HFFc6 (cell line): ENCODE data around the gene COX10. TPM values are rescaled to one million over a fixed set of nuclear protein-coding genes. Genes with fewer than 3 reads are reported as not detected.

Experiments used
- DNase-seq: peaks from one replicate; pipeline ENCODE4 v3.0.0-alpha.2; 2018
- H3K27ac Mint-ChIP-seq: 2 replicates; pipeline ENCODE4 v1.8.0; 2020; ENCODE audit warnings: mild to moderate bottlenecking, mixed read lengths
- H3K27me3 Mint-ChIP-seq: 2 replicates; pipeline ENCODE4 v1.8.0; 2021; ENCODE audit warnings: mild to moderate bottlenecking, moderate library complexity, mixed read lengths; ENCODE audit not compliant: insufficient read depth
- H3K36me3 Mint-ChIP-seq: 2 replicates; pipeline ENCODE4 v1.8.0; 2021; ENCODE audit warnings: low read depth, mixed read lengths
- H3K4me1 Mint-ChIP-seq: 2 replicates; pipeline ENCODE4 v1.8.0; 2020; ENCODE audit warnings: low read depth, mixed read lengths
- H3K4me3 Mint-ChIP-seq: 2 replicates; pipeline ENCODE4 v1.8.0; 2020; ENCODE audit warnings: mild to moderate bottlenecking, moderate library complexity, mixed read lengths
- H3K9me3 Mint-ChIP-seq: 2 replicates; pipeline ENCODE4 v1.8.0; 2020; ENCODE audit warnings: mild to moderate bottlenecking, mixed read lengths
- CTCF ChIP-seq: fragments of 200-600 bp; sonication (generic); IDR thresholded peaks from 2 replicates; pipeline ENCODE4 v1.5.0; 2021; ENCODE audit warnings: antibody characterized with exemption, mild to moderate bottlenecking
- total RNA-seq, 6 experiments: library from RNA; stranded (reverse); fragmentation: NEBNext Ultra II Directional; extraction: Animal tissue kit (Norgen Biotek cat#: 25700); gene quantifications; 2 replicates in 1 of 6; 3 replicates in 5 of 6; pipeline ENCODE4 v1.2.3, GENCODE V29; 2021

The COX10 gene
- total RNA-seq, 6 experiments from 2014 or later, result 12.2 to 16.2 (median 14.8) TPM

- no peak for DNase-seq
- no peak for TF ChIP-seq CTCF
- Mint-ChIP-seq H3K9me3 (no peaks in the 10 kb centered on the region), H3K4me3 (no peak overlapping the region), H3K27ac (no peak overlapping the region), H3K27me3 (no peaks in the 10 kb centered on the region), H3K4me1 (peaks cover 44% of the 10 kb centered on the region), H3K36me3 (peaks cover 6% of the 10 kb centered on the region; the same call in 1 of the 2 replicates)
Measured at GRCh38 chr17:14072881-14073280, 3.6 kb downstream of the COX10 start.

GRCh38 chr17:14078027-14078426, 8.7 kb downstream of the COX10 start:
- H3K4me3 Mint-ChIP-seq, result no peak overlapping the region
- H3K4me1 Mint-ChIP-seq, result peaks cover 29% of the 10 kb centered on the region
- no peaks in the 10 kb centered on the region for H3K27me3 Mint-ChIP-seq
- no peak for TF ChIP-seq CTCF
- H3K9me3 Mint-ChIP-seq, result no peaks in the 10 kb centered on the region
- H3K36me3 Mint-ChIP-seq, result peaks cover 8% of the 10 kb centered on the region
- peak overlapping the region; percentile 35 for H3K27ac Mint-ChIP-seq
- DNase-seq, result peak; percentile 29

- peaks cover 32% of the 10 kb centered on the region for H3K4me1 Mint-ChIP-seq
- H3K9me3 Mint-ChIP-seq, result no peaks in the 10 kb centered on the region
Measured at GRCh38 chr17:14080847-14081251, 11.5 kb downstream of the COX10 start.

GRCh38 chr17:14082848-14083247, 13.5 kb downstream of the COX10 start:
- TF ChIP-seq CTCF, result no peak
- Mint-ChIP-seq H3K4me3 (no peak overlapping the region), H3K27ac (no peak overlapping the region), H3K4me1 (peaks cover 26% of the 10 kb centered on the region), H3K36me3 (peaks cover 12% of the 10 kb centered on the region), H3K27me3 (no peaks in the 10 kb centered on the region), H3K9me3 (no peaks in the 10 kb centered on the region)
- DNase-seq, result no peak

More at GRCh38 chr17:14080847-14081251, 11.5 kb downstream of the COX10 start:
- H3K27ac Mint-ChIP-seq, result peak overlapping the region; percentile 2; the same call in 1 of the 2 replicates
- peaks cover 8% of the 10 kb centered on the region for H3K36me3 Mint-ChIP-seq
- H3K27me3 Mint-ChIP-seq, result no peaks in the 10 kb centered on the region
- no peak overlapping the region for H3K4me3 Mint-ChIP-seq
- no peak for TF ChIP-seq CTCF
- peak; percentile 15 for DNase-seq

- no peaks in the 10 kb centered on the region for H3K9me3 Mint-ChIP-seq
- no peak for DNase-seq
- peaks cover 12% of the 10 kb centered on the region; the same call in 1 of the 2 replicates for H3K36me3 Mint-ChIP-seq
- H3K4me3 Mint-ChIP-seq, result no peak overlapping the region
- no peaks in the 10 kb centered on the region for H3K27me3 Mint-ChIP-seq
- no peak overlapping the region for H3K27ac Mint-ChIP-seq
- H3K4me1 Mint-ChIP-seq, result peaks cover 44% of the 10 kb centered on the region
- TF ChIP-seq CTCF, result no peak
Measured at GRCh38 chr17:14084955-14085354, 15.7 kb downstream of the COX10 start.

- Mint-ChIP-seq H3K36me3 (peaks cover 5% of the 10 kb centered on the region; the same call in 1 of the 2 replicates), H3K27me3 (no peaks in the 10 kb centered on the region), H3K4me3 (no peak overlapping the region), H3K9me3 (no peaks in the 10 kb centered on the region), H3K27ac (no peak overlapping the region), H3K4me1 (peaks cover 48% of the 10 kb centered on the region)
- TF ChIP-seq CTCF, result no peak
- no peak for DNase-seq
Measured at GRCh38 chr17:14086189-14086588, 16.9 kb downstream of the COX10 start.
